ENCODE results near the gene DAAM2.
A peak's percentile ranks its signal among the peaks of the same experiment; 100 is the strongest.

The DAAM2 gene

GRCh38 chr6:39769012-39769411, 23.2 kb upstream of the DAAM2 start:
- no peak overlapping the region for H3K4ac ChIP-seq (ENCODE audit: low read depth, low read length)

GRCh38 chr6:39770446-39770845, 21.7 kb upstream of the DAAM2 start:
- H4K5ac ChIP-seq (ENCODE audit: low read length): no peak overlapping the region
- no peak overlapping the region for H3K4ac ChIP-seq (ENCODE audit: low read depth, low read length)
- H3K79me2 ChIP-seq (ENCODE audit: control insufficient read depth, insufficient read depth, low read length): no peaks in the 10 kb centered on the region
- H2BK15ac ChIP-seq (replicated peaks; ENCODE audit: low read depth): no peak overlapping the region
- H3K79me1 ChIP-seq (ENCODE audit: low read length): no peaks in the 10 kb centered on the region
- no peak overlapping the region for H3K23ac ChIP-seq (ENCODE audit: low read length)
- no peaks in the 10 kb centered on the region for H3K4me1 ChIP-seq (ENCODE audit: control insufficient read depth, low read depth, low read length)
- DNase-seq: no peak
- H4K8ac ChIP-seq (ENCODE audit: low read depth, low read length): no peak overlapping the region
- no CpG with 5 or more reads among the region's 4 CpGs for WGBS (ENCODE audit: extremely low coverage, insufficient coverage, low lambda C conversion rate)
- H3K4me3 ChIP-seq (ENCODE audit: low read length): no peak overlapping the region
- no peaks in the 10 kb centered on the region for H3K36me3 ChIP-seq (ENCODE audit: control insufficient read depth, insufficient read depth, low read length)
- H3K9ac ChIP-seq (ENCODE audit: low read length): no peak overlapping the region
- H3K27me3 ChIP-seq (ENCODE audit: insufficient read depth, low read length, poor library complexity): no peaks in the 10 kb centered on the region
- H2AK5ac ChIP-seq (ENCODE audit: low read length): no peak overlapping the region
- H3K4me2 ChIP-seq (ENCODE audit: low read length): no peak overlapping the region
- no peak overlapping the region for H2BK5ac ChIP-seq (ENCODE audit: low read length)
- no peak overlapping the region for H2BK120ac ChIP-seq (ENCODE audit: low read depth, low read length)
- no peak overlapping the region for H3K56ac ChIP-seq (ENCODE audit: low read length)
- no peak overlapping the region for H3K18ac ChIP-seq (ENCODE audit: low read length)
- H3K27ac ChIP-seq (ENCODE audit: low read depth, low read length): no peak overlapping the region

More at GRCh38 chr6:39769012-39769411, 23.2 kb upstream of the DAAM2 start:
- Histone ChIP-seq H3K23ac (ENCODE audit: low read length) (no peak overlapping the region), H3K4me3 (ENCODE audit: low read length) (no peak overlapping the region), H3K18ac (ENCODE audit: low read length) (no peak overlapping the region), H3K79me2 (ENCODE audit: control insufficient read depth, insufficient read depth, low read length) (no peaks in the 10 kb centered on the region), H2BK120ac (ENCODE audit: low read depth, low read length) (no peak overlapping the region), H3K56ac (ENCODE audit: low read length) (no peak overlapping the region), H2BK15ac (replicated peaks; ENCODE audit: low read depth) (no peak overlapping the region), H4K8ac (ENCODE audit: low read depth, low read length) (no peak overlapping the region), H2AK5ac (ENCODE audit: low read length) (no peak overlapping the region), H3K4me2 (ENCODE audit: low read length) (no peak overlapping the region), H3K27ac (ENCODE audit: low read depth, low read length) (no peak overlapping the region), H3K27me3 (ENCODE audit: insufficient read depth, low read length, poor library complexity) (peaks cover 2% of the 10 kb centered on the region), H4K5ac (ENCODE audit: low read length) (no peak overlapping the region), H3K4me1 (ENCODE audit: control insufficient read depth, low read depth, low read length) (no peaks in the 10 kb centered on the region), H3K9ac (ENCODE audit: low read length) (no peak overlapping the region), H2BK5ac (ENCODE audit: low read length) (no peak overlapping the region), H3K79me1 (ENCODE audit: low read length) (no peaks in the 10 kb centered on the region), H3K36me3 (ENCODE audit: control insufficient read depth, insufficient read depth, low read length) (no peaks in the 10 kb centered on the region)
- no peak for DNase-seq
- WGBS (ENCODE audit: extremely low coverage, insufficient coverage, low lambda C conversion rate): no CpG with 5 or more reads among the region's 5 CpGs

- H2AK5ac ChIP-seq (ENCODE audit: low read length): no peak overlapping the region
- no peak overlapping the region for H4K5ac ChIP-seq (ENCODE audit: low read length)
- H3K4me1 ChIP-seq (ENCODE audit: control insufficient read depth, low read depth, low read length): no peaks in the 10 kb centered on the region
- H3K79me2 ChIP-seq (ENCODE audit: control insufficient read depth, insufficient read depth, low read length): no peaks in the 10 kb centered on the region
- no peak overlapping the region for H2BK15ac ChIP-seq (replicated peaks; ENCODE audit: low read depth)
- WGBS (ENCODE audit: extremely low coverage, insufficient coverage, low lambda C conversion rate): no CpG with 5 or more reads among the region's 6 CpGs
- H3K27me3 ChIP-seq (ENCODE audit: insufficient read depth, low read length, poor library complexity): no peaks in the 10 kb centered on the region
- H2BK120ac ChIP-seq (ENCODE audit: low read depth, low read length): no peak overlapping the region
- no peak overlapping the region for H3K4ac ChIP-seq (ENCODE audit: low read depth, low read length)
- no peak overlapping the region for H3K27ac ChIP-seq (ENCODE audit: low read depth, low read length)
- no peak for DNase-seq
- no peak overlapping the region for H3K18ac ChIP-seq (ENCODE audit: low read length)
- H3K9ac ChIP-seq (ENCODE audit: low read length): no peak overlapping the region
- H4K8ac ChIP-seq (ENCODE audit: low read depth, low read length): no peak overlapping the region
- no peak overlapping the region for H2BK5ac ChIP-seq (ENCODE audit: low read length)
- H3K4me2 ChIP-seq (ENCODE audit: low read length): no peak overlapping the region
- no peak overlapping the region for H3K4me3 ChIP-seq (ENCODE audit: low read length)
- no peaks in the 10 kb centered on the region for H3K79me1 ChIP-seq (ENCODE audit: low read length)
- H3K36me3 ChIP-seq (ENCODE audit: control insufficient read depth, insufficient read depth, low read length): no peaks in the 10 kb centered on the region
- no peak overlapping the region for H3K56ac ChIP-seq (ENCODE audit: low read length)
- H3K23ac ChIP-seq (ENCODE audit: low read length): no peak overlapping the region
These were observed 19.5 kb upstream of the DAAM2 start for GRCh38 chr6:39772559-39773273.

GRCh38 chr6:39773782-39774181, 18.4 kb upstream of the DAAM2 start:
- H3K23ac ChIP-seq (ENCODE audit: low read length): no peak overlapping the region
- no peak overlapping the region for H3K4me3 ChIP-seq (ENCODE audit: low read length)
- no peaks in the 10 kb centered on the region for H3K4me1 ChIP-seq (ENCODE audit: control insufficient read depth, low read depth, low read length)
- no peak overlapping the region for H2BK5ac ChIP-seq (ENCODE audit: low read length)
- H3K27ac ChIP-seq (ENCODE audit: low read depth, low read length): no peak overlapping the region
- no peak overlapping the region for H2BK15ac ChIP-seq (replicated peaks; ENCODE audit: low read depth)
- no peak overlapping the region for H2BK120ac ChIP-seq (ENCODE audit: low read depth, low read length)
- H2AK5ac ChIP-seq (ENCODE audit: low read length): no peak overlapping the region
- no peak overlapping the region for H4K5ac ChIP-seq (ENCODE audit: low read length)
- H3K36me3 ChIP-seq (ENCODE audit: control insufficient read depth, insufficient read depth, low read length): no peaks in the 10 kb centered on the region
- DNase-seq: no peak
- H3K79me2 ChIP-seq (ENCODE audit: control insufficient read depth, insufficient read depth, low read length): no peaks in the 10 kb centered on the region
- no CpG with 5 or more reads among the region's 2 CpGs for WGBS (ENCODE audit: extremely low coverage, insufficient coverage, low lambda C conversion rate)
- no peak overlapping the region for H3K56ac ChIP-seq (ENCODE audit: low read length)
- no peak overlapping the region for H4K8ac ChIP-seq (ENCODE audit: low read depth, low read length)
- H3K4me2 ChIP-seq (ENCODE audit: low read length): no peak overlapping the region
- H3K27me3 ChIP-seq (ENCODE audit: insufficient read depth, low read length, poor library complexity): no peaks in the 10 kb centered on the region
- no peak overlapping the region for H3K9ac ChIP-seq (ENCODE audit: low read length)
- no peak overlapping the region for H3K18ac ChIP-seq (ENCODE audit: low read length)
- H3K79me1 ChIP-seq (ENCODE audit: low read length): no peaks in the 10 kb centered on the region
- no peak overlapping the region for H3K4ac ChIP-seq (ENCODE audit: low read depth, low read length)

GRCh38 chr6:39776581-39776980, 15.6 kb upstream of the DAAM2 start:
- Histone ChIP-seq H2BK120ac (ENCODE audit: low read depth, low read length) (no peak overlapping the region), H4K8ac (ENCODE audit: low read depth, low read length) (no peak overlapping the region), H3K36me3 (ENCODE audit: control insufficient read depth, insufficient read depth, low read length) (no peaks in the 10 kb centered on the region), H3K23ac (ENCODE audit: low read length) (no peak overlapping the region), H3K4me1 (ENCODE audit: control insufficient read depth, low read depth, low read length) (no peaks in the 10 kb centered on the region), H3K9ac (ENCODE audit: low read length) (no peak overlapping the region), H2AK5ac (ENCODE audit: low read length) (no peak overlapping the region), H4K5ac (ENCODE audit: low read length) (no peak overlapping the region), H3K18ac (ENCODE audit: low read length) (no peak overlapping the region), H3K27ac (ENCODE audit: low read depth, low read length) (no peak overlapping the region), H3K4ac (ENCODE audit: low read depth, low read length) (no peak overlapping the region), H2BK15ac (replicated peaks; ENCODE audit: low read depth) (no peak overlapping the region), H3K79me2 (ENCODE audit: control insufficient read depth, insufficient read depth, low read length) (no peaks in the 10 kb centered on the region), H3K4me2 (ENCODE audit: low read length) (no peak overlapping the region), H3K79me1 (ENCODE audit: low read length) (no peaks in the 10 kb centered on the region), H3K27me3 (ENCODE audit: insufficient read depth, low read length, poor library complexity) (no peaks in the 10 kb centered on the region), H2BK5ac (ENCODE audit: low read length) (no peak overlapping the region), H3K56ac (ENCODE audit: low read length) (no peak overlapping the region), H3K4me3 (ENCODE audit: low read length) (no peak overlapping the region)
- WGBS (ENCODE audit: extremely low coverage, insufficient coverage, low lambda C conversion rate): no CpG with 5 or more reads among the region's 2 CpGs
- DNase-seq: peak; percentile 37

GRCh38 chr6:39777218-39777617, 15.0 kb upstream of the DAAM2 start:
- no CpG with 5 or more reads among the region's 10 CpGs for WGBS (ENCODE audit: extremely low coverage, insufficient coverage, low lambda C conversion rate)
- Histone ChIP-seq H3K27ac (ENCODE audit: low read depth, low read length) (no peak overlapping the region), H3K4me3 (ENCODE audit: low read length) (no peak overlapping the region), H2AK5ac (ENCODE audit: low read length) (no peak overlapping the region), H3K4me2 (ENCODE audit: low read length) (no peak overlapping the region), H2BK15ac (replicated peaks; ENCODE audit: low read depth) (no peak overlapping the region), H3K27me3 (ENCODE audit: insufficient read depth, low read length, poor library complexity) (no peaks in the 10 kb centered on the region), H3K4me1 (ENCODE audit: control insufficient read depth, low read depth, low read length) (no peaks in the 10 kb centered on the region), H3K56ac (ENCODE audit: low read length) (no peak overlapping the region), H4K5ac (ENCODE audit: low read length) (no peak overlapping the region), H3K79me1 (ENCODE audit: low read length) (no peaks in the 10 kb centered on the region), H3K9ac (ENCODE audit: low read length) (no peak overlapping the region), H3K36me3 (ENCODE audit: control insufficient read depth, insufficient read depth, low read length) (no peaks in the 10 kb centered on the region), H3K18ac (ENCODE audit: low read length) (no peak overlapping the region), H2BK120ac (ENCODE audit: low read depth, low read length) (no peak overlapping the region), H3K4ac (ENCODE audit: low read depth, low read length) (no peak overlapping the region), H2BK5ac (ENCODE audit: low read length) (no peak overlapping the region), H3K23ac (ENCODE audit: low read length) (no peak overlapping the region), H4K8ac (ENCODE audit: low read depth, low read length) (no peak overlapping the region), H3K79me2 (ENCODE audit: control insufficient read depth, insufficient read depth, low read length) (no peaks in the 10 kb centered on the region)
- DNase-seq: no peak
